HL-60 (cell line): ENCODE results near the gene BAIAP2L1.

Experiments
- GABPA ChIP-seq: IDR thresholded peaks from 2 replicates; pipeline ENCODE4 v1.6.1; 2012; ENCODE audit warnings: low read depth
- POLR2AphosphoS5 ChIP-seq: IDR thresholded peaks from 2 replicates; pipeline ENCODE4 v1.6.1; 2012; ENCODE audit warnings: low read depth
- SPI1 ChIP-seq: IDR thresholded peaks from 2 replicates; pipeline ENCODE4 v1.6.1; 2012; ENCODE audit warnings: low read depth, mild to moderate bottlenecking, borderline replicate concordance
- TF ChIP-seq, protein P1 (sequence below): IDR thresholded peaks from one replicate; pipeline ENCODE4 v1.5.1; 2011; ENCODE audit warnings: low read length, control low read depth, inconsistent platforms; ENCODE audit not compliant: insufficient read depth
- TF ChIP-seq, protein P2 (sequence below): IDR thresholded peaks from 2 replicates; pipeline ENCODE4 v1.6.1; 2012; ENCODE audit warnings: low read depth; ENCODE audit not compliant: insufficient replicate concordance

DNA sequence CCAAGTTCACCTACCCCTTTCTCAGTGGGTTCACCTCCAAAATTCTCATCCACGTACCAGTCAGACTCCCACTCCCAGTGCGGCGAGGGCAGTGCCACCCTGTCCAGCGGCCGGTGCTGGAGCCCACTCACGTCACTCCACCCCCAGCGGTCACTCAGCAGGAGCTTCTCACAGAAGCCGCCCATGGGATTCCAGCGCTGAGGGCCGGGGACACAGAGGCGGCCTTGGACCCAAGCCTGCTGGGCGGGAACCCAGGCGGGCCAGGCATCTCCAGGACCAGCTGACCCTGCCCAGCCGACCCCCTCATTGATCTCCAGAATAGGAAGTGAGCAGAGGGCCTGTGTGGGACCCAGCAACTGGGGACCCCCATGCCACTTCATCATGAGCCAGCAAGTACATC lies 156.0 kb downstream of the BAIAP2L1 start:
- TF ChIP-seq, protein P1, sequence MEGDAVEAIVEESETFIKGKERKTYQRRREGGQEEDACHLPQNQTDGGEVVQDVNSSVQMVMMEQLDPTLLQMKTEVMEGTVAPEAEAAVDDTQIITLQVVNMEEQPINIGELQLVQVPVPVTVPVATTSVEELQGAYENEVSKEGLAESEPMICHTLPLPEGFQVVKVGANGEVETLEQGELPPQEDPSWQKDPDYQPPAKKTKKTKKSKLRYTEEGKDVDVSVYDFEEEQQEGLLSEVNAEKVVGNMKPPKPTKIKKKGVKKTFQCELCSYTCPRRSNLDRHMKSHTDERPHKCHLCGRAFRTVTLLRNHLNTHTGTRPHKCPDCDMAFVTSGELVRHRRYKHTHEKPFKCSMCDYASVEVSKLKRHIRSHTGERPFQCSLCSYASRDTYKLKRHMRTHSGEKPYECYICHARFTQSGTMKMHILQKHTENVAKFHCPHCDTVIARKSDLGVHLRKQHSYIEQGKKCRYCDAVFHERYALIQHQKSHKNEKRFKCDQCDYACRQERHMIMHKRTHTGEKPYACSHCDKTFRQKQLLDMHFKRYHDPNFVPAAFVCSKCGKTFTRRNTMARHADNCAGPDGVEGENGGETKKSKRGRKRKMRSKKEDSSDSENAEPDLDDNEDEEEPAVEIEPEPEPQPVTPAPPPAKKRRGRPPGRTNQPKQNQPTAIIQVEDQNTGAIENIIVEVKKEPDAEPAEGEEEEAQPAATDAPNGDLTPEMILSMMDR = no peak
- TF ChIP-seq GABPA (no peak), POLR2AphosphoS5 (no peak), SPI1 (no peak)
- TF ChIP-seq, protein P2, sequence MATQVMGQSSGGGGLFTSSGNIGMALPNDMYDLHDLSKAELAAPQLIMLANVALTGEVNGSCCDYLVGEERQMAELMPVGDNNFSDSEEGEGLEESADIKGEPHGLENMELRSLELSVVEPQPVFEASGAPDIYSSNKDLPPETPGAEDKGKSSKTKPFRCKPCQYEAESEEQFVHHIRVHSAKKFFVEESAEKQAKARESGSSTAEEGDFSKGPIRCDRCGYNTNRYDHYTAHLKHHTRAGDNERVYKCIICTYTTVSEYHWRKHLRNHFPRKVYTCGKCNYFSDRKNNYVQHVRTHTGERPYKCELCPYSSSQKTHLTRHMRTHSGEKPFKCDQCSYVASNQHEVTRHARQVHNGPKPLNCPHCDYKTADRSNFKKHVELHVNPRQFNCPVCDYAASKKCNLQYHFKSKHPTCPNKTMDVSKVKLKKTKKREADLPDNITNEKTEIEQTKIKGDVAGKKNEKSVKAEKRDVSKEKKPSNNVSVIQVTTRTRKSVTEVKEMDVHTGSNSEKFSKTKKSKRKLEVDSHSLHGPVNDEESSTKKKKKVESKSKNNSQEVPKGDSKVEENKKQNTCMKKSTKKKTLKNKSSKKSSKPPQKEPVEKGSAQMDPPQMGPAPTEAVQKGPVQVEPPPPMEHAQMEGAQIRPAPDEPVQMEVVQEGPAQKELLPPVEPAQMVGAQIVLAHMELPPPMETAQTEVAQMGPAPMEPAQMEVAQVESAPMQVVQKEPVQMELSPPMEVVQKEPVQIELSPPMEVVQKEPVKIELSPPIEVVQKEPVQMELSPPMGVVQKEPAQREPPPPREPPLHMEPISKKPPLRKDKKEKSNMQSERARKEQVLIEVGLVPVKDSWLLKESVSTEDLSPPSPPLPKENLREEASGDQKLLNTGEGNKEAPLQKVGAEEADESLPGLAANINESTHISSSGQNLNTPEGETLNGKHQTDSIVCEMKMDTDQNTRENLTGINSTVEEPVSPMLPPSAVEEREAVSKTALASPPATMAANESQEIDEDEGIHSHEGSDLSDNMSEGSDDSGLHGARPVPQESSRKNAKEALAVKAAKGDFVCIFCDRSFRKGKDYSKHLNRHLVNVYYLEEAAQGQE = no peak
